22Rv1 (cell line): Measurements from ENCODE around the gene PRKCE.
A peak's percentile ranks its signal among the peaks of the same experiment; 100 is the strongest.

Experiments
- CTCF ChIP-seq: fragments of 450-650 bp; IDR thresholded peaks from 2 replicates; pipeline ENCODE4 v1.5.1; 2017; ENCODE audit warnings: mild to moderate bottlenecking
- ZFX ChIP-seq: fragments of 450-650 bp; IDR thresholded peaks from 2 replicates; pipeline ENCODE4 v1.6.1; 2017; ENCODE audit warnings: antibody characterized with exemption, borderline replicate concordance

DNA sequence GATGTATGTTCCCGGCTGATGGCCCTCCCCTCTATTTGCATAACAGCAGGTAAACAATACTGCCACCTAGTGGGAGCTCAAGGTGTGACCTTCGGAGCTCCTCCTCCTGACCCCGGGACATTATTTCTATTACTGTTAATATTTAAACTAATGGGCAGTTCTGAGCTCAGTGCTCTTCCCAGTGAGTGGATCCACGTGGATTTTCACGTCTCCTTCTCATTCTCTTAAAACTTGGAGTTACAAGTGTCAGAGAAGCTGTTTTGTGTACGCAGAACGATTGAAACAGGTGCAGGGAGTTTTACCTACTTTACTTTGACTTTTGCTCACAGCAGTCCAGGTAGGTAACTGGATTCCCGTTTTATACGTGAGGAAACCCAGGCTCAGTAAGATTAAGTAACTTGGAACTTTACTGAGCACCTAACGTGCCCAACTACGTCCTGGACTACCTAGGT is 127.3 kb downstream of the PRKCE start:
- peak; percentile 75 for TF ChIP-seq CTCF
- TF ChIP-seq ZFX, result no peak
